ENCODE measurements around the gene TRIP12.

TRIP12 gene

GRCh38 chr2:229874647-229875046 lies 47.2 kb downstream of the TRIP12 start:
- no peak overlapping the region for H3K4me3 Mint-ChIP-seq
- H3K9me3 Mint-ChIP-seq, result no peaks in the 10 kb centered on the region
- H3K27me3 Mint-ChIP-seq (ENCODE audit: low read depth, poor library complexity), result no peaks in the 10 kb centered on the region
- DNase-seq, result no peak
- no peak for TF ChIP-seq CTCF (IDR thresholded peaks at IDR 0.05)
- peaks cover 9% of the 10 kb centered on the region for H3K4me1 Mint-ChIP-seq
- H3K36me3 Mint-ChIP-seq (ENCODE audit: low read depth), result peaks cover 43% of the 10 kb centered on the region
- H3K27ac Mint-ChIP-seq, result peak overlapping the region; percentile 98

- Mint-ChIP-seq H3K36me3 (ENCODE audit: low read depth) (peaks cover 35% of the 10 kb centered on the region), H3K27me3 (ENCODE audit: low read depth, poor library complexity) (no peaks in the 10 kb centered on the region), H3K9me3 (no peaks in the 10 kb centered on the region), H3K27ac (peak overlapping the region; percentile 62), H3K4me1 (peaks cover 9% of the 10 kb centered on the region), H3K4me3 (no peak overlapping the region)
- DNase-seq, result no peak
- TF ChIP-seq CTCF (IDR thresholded peaks at IDR 0.05), result no peak
Measured at GRCh38 chr2:229873123-229873581, 48.7 kb downstream of the TRIP12 start.

GRCh38 chr2:229870903-229871656 lies 50.7 kb downstream of the TRIP12 start:
- H3K27ac Mint-ChIP-seq, result no peak overlapping the region
- TF ChIP-seq CTCF (IDR thresholded peaks at IDR 0.05), result no peak
- no peak for DNase-seq
- peaks cover 9% of the 10 kb centered on the region for H3K4me1 Mint-ChIP-seq
- H3K36me3 Mint-ChIP-seq (ENCODE audit: low read depth), result peaks cover 30% of the 10 kb centered on the region
- H3K9me3 Mint-ChIP-seq, result no peaks in the 10 kb centered on the region
- H3K4me3 Mint-ChIP-seq, result no peak overlapping the region
- no peaks in the 10 kb centered on the region for H3K27me3 Mint-ChIP-seq (ENCODE audit: low read depth, poor library complexity)

- H3K27ac Mint-ChIP-seq, result peak overlapping the region; percentile 28
- peaks cover 9% of the 10 kb centered on the region for H3K4me1 Mint-ChIP-seq
- H3K9me3 Mint-ChIP-seq, result no peaks in the 10 kb centered on the region
- TF ChIP-seq CTCF (IDR thresholded peaks at IDR 0.05), result no peak
- H3K27me3 Mint-ChIP-seq (ENCODE audit: low read depth, poor library complexity), result no peaks in the 10 kb centered on the region
- no peak for DNase-seq
- peaks cover 37% of the 10 kb centered on the region for H3K36me3 Mint-ChIP-seq (ENCODE audit: low read depth)
- H3K4me3 Mint-ChIP-seq, result no peak overlapping the region
Measured at GRCh38 chr2:229869226-229869625, 52.6 kb downstream of the TRIP12 start.

GRCh38 chr2:229868794-229869193 lies 53.0 kb downstream of the TRIP12 start:
- Mint-ChIP-seq H3K9me3 (no peaks in the 10 kb centered on the region), H3K4me3 (no peak overlapping the region), H3K4me1 (peaks cover 9% of the 10 kb centered on the region), H3K27ac (peak overlapping the region; percentile 28), H3K36me3 (ENCODE audit: low read depth) (peaks cover 41% of the 10 kb centered on the region), H3K27me3 (ENCODE audit: low read depth, poor library complexity) (no peaks in the 10 kb centered on the region)
- DNase-seq, result no peak
- no peak for TF ChIP-seq CTCF (IDR thresholded peaks at IDR 0.05)

GRCh38 chr2:229865033-229865432 lies 56.8 kb downstream of the TRIP12 start:
- TF ChIP-seq CTCF (IDR thresholded peaks at IDR 0.05), result no peak

More at GRCh38 chr2:229865033-229865432, 56.8 kb downstream of the TRIP12 start:
- Mint-ChIP-seq H3K9me3 (no peaks in the 10 kb centered on the region), H3K4me3 (no peak overlapping the region), H3K4me1 (no peaks in the 10 kb centered on the region), H3K27ac (no peak overlapping the region), H3K27me3 (ENCODE audit: low read depth, poor library complexity) (no peaks in the 10 kb centered on the region), H3K36me3 (ENCODE audit: low read depth) (peaks cover 16% of the 10 kb centered on the region)
- DNase-seq, result no peak
